OCI-M2 (cell line): ENCODE measurements around the gene ABTB2.

Source experiments
- DNase-seq: peaks from one replicate; lab custom pipeline; 2025; ENCODE audit not compliant: unreplicated experiment; lab: John Stamatoyannopoulos, UW

The ABTB2 gene

DNA sequence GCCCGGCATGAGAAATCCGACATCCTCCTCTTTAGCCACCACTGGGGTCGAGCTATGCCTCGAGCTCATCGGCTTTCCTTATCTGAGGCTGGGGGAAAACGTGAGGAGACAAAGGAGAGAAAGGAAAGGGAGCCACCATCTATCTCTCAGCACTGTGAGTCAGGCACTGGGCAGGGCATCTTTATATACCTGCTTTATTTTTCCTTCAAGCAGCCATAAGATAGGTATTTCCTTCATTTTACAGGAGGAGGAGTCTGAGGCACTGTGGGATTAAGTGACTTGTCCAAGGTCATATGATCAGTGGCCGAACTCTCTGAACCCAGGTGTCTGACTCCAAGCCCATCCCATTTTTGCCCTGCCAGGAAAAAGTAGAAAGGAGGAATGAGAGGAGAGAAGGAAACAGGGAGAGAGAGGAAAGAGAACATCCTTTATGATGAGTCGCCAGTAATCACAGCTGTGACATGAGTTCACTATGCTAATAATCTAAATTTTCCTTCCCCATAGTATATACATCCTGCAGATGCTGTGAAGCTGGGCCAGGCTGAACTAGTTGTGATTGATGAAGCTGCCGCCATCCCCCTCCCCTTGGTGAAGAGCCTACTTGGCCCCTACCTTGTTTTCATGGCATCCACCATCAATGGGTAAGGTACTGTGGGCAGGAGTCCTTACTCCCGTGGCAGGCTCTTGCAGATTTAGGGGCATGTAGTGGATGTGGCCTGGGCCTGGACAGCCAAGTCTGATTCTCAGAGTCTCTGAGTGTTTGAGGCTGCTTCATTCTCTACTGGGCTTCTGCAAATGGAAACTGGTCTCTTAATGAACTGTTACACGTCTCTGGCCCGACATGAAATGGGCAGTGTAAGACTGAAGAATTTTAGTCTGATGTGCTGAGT, 230.6 kb downstream of the ABTB2 start:
- DNase-seq = no peak

DNA sequence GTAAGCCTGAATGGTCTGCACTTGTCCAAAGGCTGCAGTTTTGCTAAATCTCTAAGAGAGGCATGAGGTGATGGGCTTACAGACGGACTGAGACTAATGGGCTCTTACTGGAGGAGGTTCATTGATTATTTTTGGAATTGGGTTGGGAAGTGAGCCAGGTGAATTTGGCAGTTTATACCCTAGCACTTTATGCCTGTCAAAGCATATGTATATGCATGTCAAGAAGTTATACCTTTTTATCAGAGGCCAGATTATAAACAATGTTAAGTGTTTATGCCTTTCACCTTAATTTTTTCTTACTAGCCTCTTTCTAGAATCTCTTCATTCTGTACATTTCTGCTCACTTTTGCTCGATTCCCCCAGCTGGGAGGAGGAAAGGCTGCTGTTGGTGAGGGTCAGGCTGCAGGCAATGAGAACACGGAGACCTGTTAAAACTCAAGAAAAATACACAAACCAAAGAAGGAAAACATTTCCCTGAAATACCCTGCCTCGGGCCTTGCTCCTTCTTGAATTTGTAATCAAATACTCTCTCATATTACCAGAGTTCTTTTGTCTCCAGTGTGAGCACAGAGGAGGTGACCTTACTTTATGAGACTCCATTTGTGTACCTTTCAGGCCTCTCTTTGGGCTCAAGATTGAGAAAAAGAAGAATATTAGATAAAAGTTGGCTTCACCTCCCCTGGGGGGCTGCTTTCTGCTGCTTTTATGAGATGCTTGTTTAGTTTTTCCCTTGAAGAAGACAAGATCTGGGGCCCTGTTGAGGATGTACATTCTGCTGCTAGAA, 232.7 kb downstream of the ABTB2 start:
- DNase-seq = no peak

- DNase-seq = no peak
Observed at GRCh38 chr11:34120651-34121050, 237.2 kb downstream of the ABTB2 start.

DNA sequence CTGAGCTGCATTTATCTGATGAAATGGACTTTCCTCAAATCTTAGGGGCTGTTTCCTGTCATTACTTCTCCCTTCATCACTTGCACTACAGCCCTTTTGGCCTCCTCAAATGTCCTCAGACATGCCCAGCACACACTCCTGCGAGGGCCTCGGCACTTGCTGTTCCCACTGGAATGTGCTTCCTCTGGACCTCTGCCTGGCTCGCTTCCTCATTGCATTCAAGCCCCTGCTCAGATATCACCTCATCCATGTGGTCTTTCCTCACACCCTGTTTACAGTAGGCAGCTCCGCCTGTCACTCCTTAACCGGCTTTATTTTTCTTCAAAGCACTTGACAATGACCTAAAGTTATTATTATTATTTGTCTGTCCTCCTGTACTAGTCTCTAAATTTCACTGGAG, 243.3 kb downstream of the ABTB2 start:
- DNase-seq = no peak

DNA sequence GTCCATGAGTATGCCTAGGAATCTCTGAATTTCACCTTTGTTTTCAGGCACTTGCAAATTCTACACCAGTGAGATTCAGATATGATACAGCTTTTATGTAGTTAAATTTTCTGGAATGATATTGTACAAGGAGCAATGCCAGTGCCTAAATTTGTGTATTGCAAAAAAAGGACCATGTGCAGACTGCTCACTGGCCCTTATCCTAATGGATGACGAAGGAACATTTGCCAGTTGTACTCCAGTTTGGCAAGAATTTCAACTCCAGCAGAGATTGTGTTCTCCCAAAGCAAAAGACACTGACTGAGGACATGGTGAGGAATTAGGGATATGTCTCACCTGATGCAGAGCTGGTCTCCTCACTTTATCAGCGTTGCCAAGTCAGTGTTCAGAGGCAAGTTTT, 243.8 kb downstream of the ABTB2 start:
- no peak for DNase-seq

DNA sequence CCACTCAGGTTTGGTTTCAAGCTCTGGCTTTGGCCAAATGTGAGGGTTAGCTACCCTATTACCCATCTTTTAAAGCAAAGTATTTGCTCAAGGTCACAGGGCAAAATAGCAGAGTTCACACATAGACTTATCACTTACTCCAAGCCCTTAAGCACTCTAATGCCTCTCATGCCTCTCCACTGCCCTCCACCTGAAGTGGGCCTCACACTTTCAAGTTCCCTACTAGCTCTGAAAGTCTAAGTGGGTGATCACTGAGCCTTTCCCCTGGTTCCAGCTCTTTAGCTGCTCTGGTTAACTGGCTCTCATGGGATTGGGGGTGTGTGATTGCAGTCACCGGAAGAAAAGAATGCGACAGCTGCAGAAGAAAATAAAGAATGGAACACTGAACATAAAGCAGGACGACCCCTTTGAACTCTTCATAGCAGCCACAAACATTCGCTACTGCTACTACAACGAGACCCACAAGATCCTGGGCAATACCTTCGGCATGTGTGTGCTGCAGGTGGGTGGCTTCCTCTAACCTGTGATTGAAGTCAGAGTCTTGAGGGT, 246.0 kb downstream of the ABTB2 start:
- DNase-seq = no peak

DNA sequence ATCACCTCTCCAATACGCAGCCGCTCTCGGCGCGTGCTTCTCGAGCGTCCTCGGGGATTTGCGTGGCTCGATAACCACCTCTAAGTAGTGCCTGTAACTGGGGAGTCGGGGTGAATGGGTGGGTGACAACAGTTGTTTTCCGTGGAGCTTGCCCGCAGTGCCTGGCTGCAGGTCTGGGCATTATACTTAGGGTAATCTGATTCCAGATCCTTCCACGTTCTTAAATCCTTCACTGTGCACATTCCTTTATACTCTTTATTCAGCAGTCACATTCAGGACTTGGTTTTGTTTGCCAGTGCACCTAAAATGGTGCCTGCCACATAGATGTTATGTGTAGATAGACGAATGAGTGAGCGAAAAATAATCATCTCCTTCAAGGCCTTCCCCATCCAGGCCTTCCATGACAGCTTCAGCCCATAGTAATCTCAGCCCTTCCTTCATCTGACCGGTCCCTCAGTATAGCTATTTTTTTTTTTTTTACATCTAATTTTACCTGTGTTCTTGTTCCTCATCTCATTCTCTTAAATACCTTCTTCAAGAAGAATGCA, 251.8 kb downstream of the ABTB2 start:
- DNase-seq = no peak

DNA sequence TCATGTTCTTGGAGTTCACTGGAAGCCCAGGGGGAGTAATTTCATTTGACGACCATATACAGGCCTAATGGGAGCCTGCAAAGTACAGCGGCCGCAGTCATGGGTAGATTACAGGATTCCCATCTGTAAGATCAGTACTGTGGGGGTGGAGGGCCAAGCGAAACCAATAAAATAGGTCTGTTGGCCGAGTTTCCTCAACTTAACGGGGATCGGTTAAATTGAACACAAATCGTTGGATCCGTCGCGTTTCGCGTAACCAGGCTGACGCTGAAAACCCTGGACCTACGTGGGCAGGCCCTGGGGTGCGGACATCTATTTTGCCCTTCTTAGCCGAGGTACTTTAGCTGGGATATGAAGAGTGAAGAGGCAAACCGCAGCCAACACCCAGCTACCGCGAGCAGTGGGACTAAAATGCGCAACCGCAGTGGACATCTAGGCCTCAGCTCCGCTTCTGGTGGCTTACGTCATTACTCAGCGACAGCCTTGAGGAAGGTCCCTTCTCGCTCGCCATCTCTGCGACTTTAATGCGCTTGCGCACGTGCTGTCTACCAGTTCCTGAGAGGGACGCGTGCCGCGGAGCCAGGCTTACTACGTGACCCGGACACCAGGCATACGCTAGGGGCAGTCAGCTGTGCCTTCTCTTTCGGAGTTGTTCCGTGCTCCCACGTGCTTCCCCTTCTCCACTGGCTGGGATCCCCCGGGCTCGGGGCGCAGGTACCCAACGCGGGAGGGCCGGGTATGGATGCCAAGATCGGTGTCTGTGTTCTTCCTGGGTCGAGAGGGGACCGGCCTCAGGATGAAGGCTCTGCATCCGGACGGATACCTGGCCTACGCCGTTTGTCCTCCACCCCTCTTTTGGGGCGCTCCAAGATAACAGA, 252.5 kb downstream of the ABTB2 start, which contains the start of gene NAT10:
Gene NAT10 (plus strand): TSS at position 551 of the 878 bp plus-strand sequence. CDS start 2,597 bp downstream, outside the sequence.
- DNase-seq = peak; percentile 93

- DNase-seq = no peak
Observed at GRCh38 chr11:34104680-34105078, 253.1 kb downstream of the ABTB2 start.
